Ishikawa (cell line): ENCODE measurements around the gene GALNT14.

ENCODE experiments used
- CEBPB ChIP-seq: IDR thresholded peaks from 2 replicates; pipeline ENCODE4 v1.6.1; 2012
- CREB1 ChIP-seq: IDR thresholded peaks from 2 replicates; pipeline ENCODE4 v1.6.1; 2012; ENCODE audit warnings: low read depth
- EGR1 ChIP-seq: IDR thresholded peaks from 2 replicates; pipeline ENCODE4 v1.6.1; 2012
- EP300 ChIP-seq: IDR thresholded peaks from 2 replicates; pipeline ENCODE4 v1.6.1; 2012; ENCODE audit warnings: borderline replicate concordance
- FOXM1 ChIP-seq: IDR thresholded peaks from 2 replicates; pipeline ENCODE4 v1.6.1; 2012; ENCODE audit warnings: low read depth, borderline replicate concordance
- MAX ChIP-seq: IDR thresholded peaks from 2 replicates; pipeline ENCODE4 v1.6.1; 2012
- NFIC ChIP-seq: IDR thresholded peaks from 2 replicates; pipeline ENCODE4 v1.6.1; 2012
- RAD21 ChIP-seq: IDR thresholded peaks from 2 replicates; pipeline ENCODE4 v1.6.1; 2012; ENCODE audit warnings: low read depth
- REST ChIP-seq: IDR thresholded peaks from 2 replicates; pipeline ENCODE4 v1.6.1; 2012; ENCODE audit warnings: low read depth, mild to moderate bottlenecking
- TAF1 ChIP-seq: IDR thresholded peaks from 2 replicates; pipeline ENCODE4 v1.6.1; 2012; ENCODE audit warnings: low read depth, mild to moderate bottlenecking
- TCF12 ChIP-seq: IDR thresholded peaks from 2 replicates; pipeline ENCODE4 v1.6.1; 2012; ENCODE audit warnings: low read depth
- TEAD4 ChIP-seq: IDR thresholded peaks from 2 replicates; pipeline ENCODE4 v1.6.1; 2012
- USF1 ChIP-seq: IDR thresholded peaks from 2 replicates; pipeline ENCODE4 v1.6.1; 2012
- YY1 ChIP-seq: IDR thresholded peaks from 2 replicates; pipeline ENCODE4 v1.6.1; 2012; ENCODE audit warnings: low read depth
- ZBTB7A ChIP-seq: IDR thresholded peaks from 2 replicates; pipeline ENCODE4 v1.6.1; 2012; ENCODE audit warnings: low read depth

The GALNT14 gene

GRCh38 chr2:30880516-30880915, 257.7 kb downstream of the GALNT14 start:
- TF ChIP-seq FOXM1 (no peak), CEBPB (no peak), NFIC (no peak), CREB1 (no peak), EP300 (no peak), REST (no peak), ZBTB7A (no peak), TEAD4 (no peak)

- TF ChIP-seq ZBTB7A (no peak), YY1 (no peak), TEAD4 (no peak), TCF12 (no peak), MAX (no peak), CEBPB (no peak), CREB1 (no peak), TAF1 (no peak), RAD21 (no peak)
Measured at GRCh38 chr2:30877833-30878232, 260.4 kb downstream of the GALNT14 start.

GRCh38 chr2:30872797-30873196, 265.4 kb downstream of the GALNT14 start:
- TF ChIP-seq TCF12 (no peak), ZBTB7A (no peak), TAF1 (no peak), EGR1 (no peak), CREB1 (no peak), YY1 (no peak), MAX (no peak), FOXM1 (no peak), EP300 (no peak), USF1 (no peak), RAD21 (no peak), TEAD4 (no peak), REST (no peak), CEBPB (no peak), NFIC (no peak)

- TF ChIP-seq CREB1 (no peak), EGR1 (no peak), RAD21 (no peak), FOXM1 (no peak), NFIC (no peak), MAX (no peak), EP300 (no peak), CEBPB (no peak), YY1 (no peak), TEAD4 (no peak), ZBTB7A (no peak), REST (no peak), USF1 (no peak), TAF1 (no peak), TCF12 (no peak)
Measured at GRCh38 chr2:30871980-30872789, 266.1 kb downstream of the GALNT14 start.
